Frontal cortex (tissue), 4 donors: ENCODE measurements around the gene PRKAG2. TPM values are rescaled to one million over a fixed set of nuclear protein-coding genes. Genes with fewer than 3 reads are reported as not detected.

ENCODE experiments used
- DNase-seq, 2 donors: peaks; one replicate each; pipeline ENCODE4 v3.0.0; 2012; ENCODE audit warnings: low spot score in 2 of 2
- FAIRE-seq: peaks from 2 replicates; lab custom pipeline; 2012; peaks lifted over from hg19 to GRCh38; lab: Jason Lieb, UNC
- total RNA-seq: library from RNA; depleted of rRNA; stranded (reverse); fragments of >200 nt; gene quantifications from one replicate; pipeline ENCODE4 v1.2.3, GENCODE V29; 2014
- donor health status: control.
- donor health status: control.
- donor health status: control.

The PRKAG2 gene
- total RNA-seq, 1 donor from 2014 or later = 29.8 TPM

DNA sequence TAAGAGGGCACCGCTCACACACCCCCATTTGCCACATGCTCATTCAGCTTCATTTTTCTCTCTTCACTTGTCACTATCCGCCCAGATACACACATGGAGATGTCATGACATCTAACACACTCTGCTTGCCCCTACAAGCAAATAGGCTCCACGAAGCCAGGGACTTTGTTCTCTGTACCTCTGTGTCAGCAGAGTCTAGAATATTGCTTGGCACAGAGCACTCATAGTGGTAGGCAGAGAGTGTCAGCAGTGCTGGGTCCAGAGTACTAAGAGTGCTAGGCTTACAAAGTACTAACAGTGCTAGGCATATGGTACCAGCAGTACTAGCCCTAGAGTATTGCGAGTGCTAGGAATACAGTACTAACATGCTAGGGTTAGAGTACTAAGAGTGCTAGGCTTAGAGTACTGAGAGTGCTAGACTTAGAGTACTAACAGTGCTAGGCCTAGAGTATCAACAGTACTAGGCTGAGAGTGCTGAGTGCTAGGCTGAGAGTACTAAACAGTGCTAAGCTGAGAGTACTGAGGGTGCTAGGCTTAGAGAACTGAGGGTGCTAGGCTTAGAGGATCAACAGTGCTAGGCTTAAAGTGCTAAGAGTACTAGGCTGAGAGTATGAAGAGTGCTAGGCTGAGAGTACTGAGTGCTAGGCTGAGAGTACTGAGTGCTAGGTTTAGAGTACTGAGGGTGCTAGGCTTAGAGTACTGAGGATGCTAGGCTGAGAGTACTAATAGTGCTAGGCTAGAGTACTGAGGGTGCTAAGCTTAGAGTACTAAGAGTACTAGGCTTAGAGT is 166.1 kb downstream of the PRKAG2 start:
- DNase-seq (no peak), FAIRE-seq (no peak)

GRCh38 chr7:151710121-151710640 is 166.7 kb downstream of the PRKAG2 start:
- no peak for FAIRE-seq
- no peak for DNase-seq

DNA sequence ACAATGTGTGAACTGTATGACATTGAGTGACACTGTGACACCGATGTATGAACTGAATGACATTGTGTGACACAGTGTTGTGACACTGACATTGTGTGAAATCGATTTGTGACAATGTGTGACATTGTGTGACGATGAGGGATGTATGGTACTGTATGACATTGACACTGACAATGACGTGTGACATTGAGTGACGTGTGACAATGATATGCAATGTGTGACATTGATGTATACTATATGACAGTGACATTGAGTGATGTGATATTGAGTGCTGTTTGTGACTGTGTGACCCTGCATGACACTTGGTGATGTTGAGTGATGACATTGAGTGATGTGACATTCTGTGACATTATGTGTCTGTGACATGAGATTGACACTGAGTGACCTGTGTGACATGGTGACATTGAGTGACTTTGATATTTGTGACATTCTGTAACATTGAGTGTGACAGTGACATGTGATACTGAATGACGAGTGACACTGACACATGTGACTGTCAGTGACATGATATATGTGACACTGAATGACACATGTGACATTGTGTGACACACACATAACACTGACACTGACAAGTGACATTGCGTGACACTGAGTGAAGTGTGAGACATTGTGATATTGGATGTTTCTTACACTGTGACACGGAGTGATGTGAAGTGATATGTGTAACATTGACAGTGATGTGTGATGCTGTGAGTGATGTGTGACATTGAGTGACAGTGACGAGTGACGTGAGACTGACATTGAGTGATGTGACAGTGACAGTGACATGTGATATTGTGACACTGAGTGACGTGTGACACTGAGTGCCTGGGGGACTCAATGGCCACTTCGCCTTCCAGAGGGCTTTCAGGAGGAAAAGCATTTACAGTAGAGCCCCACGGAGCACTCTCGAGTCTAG is 167.5 kb downstream of the PRKAG2 start:
- FAIRE-seq = no peak
- DNase-seq = no peak

GRCh38 chr7:151708610-151709009 is 168.3 kb downstream of the PRKAG2 start:
- no peak for DNase-seq
- no peak for FAIRE-seq

DNA sequence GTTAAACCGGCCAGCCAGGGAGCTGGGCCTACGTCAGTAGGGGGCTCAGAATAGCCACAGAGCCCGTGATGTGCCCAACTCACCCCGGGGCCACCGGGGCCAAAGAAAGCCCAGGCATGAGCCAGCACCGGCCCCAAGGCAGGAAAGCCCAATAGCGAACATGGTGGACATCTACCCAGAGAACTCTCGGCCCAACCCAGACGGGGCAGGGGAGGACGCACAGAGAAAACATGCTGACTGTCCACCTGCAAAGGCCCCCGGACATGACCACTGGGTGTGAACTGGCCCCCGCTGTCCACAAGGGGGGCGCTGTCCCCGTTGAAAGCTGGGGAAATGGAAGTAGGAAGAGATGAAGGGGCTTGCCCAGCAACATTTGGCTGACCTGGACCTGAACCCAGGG is 169.2 kb downstream of the PRKAG2 start:
- FAIRE-seq (no peak), DNase-seq (no peak)

DNA sequence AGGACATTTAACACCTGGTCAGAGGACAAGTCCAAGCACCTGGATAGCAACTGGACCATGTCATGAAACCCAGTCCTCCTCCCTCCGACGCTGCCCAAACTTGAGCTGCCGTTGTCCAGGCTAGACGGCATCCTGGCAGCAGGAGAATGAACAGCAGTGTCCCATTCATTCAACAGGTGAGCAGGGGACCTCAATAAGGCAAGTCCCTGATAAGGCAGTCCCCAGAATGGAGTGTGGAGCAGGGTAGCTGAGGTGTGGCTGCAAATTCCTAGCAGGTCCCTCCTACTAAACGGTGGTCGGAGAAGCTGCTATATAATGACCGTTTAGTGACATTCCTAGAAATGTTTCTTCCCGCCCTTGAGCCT is 169.8 kb downstream of the PRKAG2 start:
- no peak for DNase-seq
- FAIRE-seq = no peak

- DNase-seq (no peak), FAIRE-seq (no peak)
Measured at GRCh38 chr7:151706277-151707104, 170.4 kb downstream of the PRKAG2 start.

- no peak for FAIRE-seq
- DNase-seq = no peak
Measured at GRCh38 chr7:151705636-151706276, 171.2 kb downstream of the PRKAG2 start.

DNA sequence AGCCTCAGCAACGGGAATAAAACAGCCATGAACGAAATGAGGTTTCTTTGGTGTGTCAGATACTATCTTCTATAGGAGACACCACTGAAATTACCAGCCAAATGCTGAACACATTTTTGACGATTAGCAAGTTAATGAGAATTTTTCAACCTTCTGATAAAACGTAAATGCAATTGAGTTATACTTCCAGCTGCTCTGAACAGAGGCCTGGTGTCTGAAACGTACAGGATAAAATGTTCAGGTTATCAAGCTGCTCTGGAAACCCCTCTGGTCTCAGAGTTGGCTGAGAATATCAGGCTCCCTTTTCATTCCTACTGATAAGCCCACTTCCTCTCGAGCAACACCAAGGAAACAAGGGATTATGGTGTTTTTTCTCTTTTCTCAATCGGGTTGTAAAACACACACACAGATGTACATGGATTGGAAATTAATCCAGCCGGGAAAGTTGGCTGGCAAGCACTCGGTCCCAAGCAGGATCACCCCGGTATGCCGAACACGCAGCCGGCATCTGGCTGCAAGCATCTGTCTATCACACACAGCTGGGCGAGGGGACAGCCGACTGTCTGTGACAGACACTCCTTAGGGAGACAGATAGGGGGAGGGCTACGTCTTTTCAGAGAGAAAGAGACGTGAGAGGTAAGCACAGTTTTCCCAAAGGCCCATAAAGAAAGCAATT is 171.8 kb downstream of the PRKAG2 start:
- no peak for DNase-seq
- no peak for FAIRE-seq

- no peak for DNase-seq
- FAIRE-seq = no peak
Measured at GRCh38 chr7:151704299-151704959, 172.5 kb downstream of the PRKAG2 start.

DNA sequence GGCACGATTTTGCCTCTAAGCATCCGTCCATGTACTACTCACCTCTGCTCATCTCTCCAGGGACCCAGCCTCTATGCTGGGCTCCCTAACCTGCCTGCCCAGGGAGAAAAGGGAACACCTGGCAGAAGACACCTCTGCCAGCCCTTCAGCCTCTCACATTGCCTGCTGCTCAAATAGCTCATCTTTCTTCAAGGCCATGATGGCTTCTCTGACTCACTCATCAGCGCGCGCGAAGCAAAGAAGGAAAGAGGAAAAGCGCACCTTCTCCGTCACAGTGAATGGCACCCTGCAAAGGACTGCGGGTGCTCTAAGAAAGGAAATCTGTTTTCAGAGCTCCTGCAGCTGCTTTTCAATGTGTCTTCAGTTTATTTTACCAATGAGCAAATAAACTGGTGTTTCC is 174.0 kb downstream of the PRKAG2 start:
- FAIRE-seq (no peak), DNase-seq (no peak)

GRCh38 chr7:151700586-151701165 is 176.2 kb downstream of the PRKAG2 start:
- DNase-seq (no peak), FAIRE-seq (no peak)

DNA sequence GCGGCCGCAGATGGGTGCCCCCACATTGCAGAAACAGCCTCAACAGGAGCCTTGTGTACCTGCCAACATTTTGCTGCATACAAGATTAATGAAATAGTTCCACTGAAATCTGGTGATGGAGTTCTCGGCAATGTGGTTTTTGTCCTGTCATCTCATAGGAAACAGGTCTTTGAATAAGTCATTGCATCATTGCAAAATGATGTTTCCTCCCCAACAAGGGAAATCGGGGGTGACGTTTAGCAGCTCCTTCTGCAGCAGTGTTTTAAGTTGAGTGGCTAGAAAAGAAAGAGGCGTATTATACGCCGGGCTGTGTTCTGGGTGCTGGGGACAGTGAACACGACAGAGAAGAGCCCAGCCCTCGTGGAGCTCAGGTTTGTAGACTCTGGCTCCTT is 177.0 kb downstream of the PRKAG2 start:
- DNase-seq (no peak), FAIRE-seq (no peak)

DNA sequence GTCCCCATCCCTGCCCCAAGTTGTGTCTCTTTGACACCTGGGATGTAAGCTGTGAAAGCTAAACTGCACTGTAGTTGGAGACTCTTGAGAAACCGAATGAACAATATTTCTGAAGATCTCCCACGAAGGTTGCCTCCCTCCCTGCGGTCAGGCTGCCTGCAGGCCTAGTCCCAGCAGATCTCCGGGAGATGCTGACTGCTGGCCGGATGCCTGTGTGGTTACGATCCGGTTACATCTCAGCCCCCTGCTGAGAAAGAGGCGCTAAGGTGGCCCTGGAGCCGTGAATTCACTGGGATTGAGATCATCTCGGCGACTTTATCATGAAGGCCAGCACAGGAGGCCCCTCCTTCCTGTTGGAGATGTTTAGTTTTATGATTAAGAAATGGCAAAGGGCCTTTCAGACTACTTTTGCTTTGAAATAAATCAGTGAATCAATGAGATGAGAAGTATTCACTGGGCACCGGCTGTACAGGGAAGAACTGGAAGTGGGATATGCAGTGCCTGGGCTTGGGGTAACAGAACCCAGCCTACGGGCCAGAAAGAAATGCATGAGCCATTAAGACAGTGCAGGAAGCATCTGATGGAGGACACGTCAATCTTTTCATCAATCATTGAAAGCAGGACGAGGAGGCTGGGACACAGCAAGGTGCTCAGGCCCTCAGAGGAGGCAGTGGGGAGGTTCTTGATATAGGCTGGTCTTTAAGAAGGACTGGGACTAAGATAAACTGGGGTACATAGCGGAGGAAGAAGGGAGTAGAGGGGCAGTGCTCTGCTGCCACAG is 177.6 kb downstream of the PRKAG2 start:
- DNase-seq (no peak), FAIRE-seq (no peak)

- FAIRE-seq = no peak
- DNase-seq = no peak
Measured at GRCh38 chr7:151697942-151698341, 179.0 kb downstream of the PRKAG2 start.

DNA sequence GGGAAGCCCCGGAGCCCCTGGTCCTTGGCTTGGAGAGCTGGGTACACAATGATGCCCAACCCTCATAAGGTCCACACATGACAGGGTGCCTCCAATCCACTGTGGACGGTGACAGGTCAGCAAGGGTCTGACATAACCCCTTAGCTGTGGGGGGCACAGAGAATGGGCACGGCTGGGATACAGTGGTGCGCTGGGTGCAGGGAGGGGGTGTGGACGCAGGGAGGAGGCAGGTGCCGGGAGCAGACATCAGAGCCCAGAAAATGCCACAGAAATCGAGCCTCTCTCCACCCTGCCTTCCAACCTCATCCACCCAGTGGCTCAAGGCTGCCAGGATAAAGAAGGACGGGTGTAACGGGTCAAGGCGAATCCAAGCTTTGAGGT is 179.4 kb downstream of the PRKAG2 start:
- no peak for FAIRE-seq
- DNase-seq = no peak

GRCh38 chr7:151696721-151697514 is 180.0 kb downstream of the PRKAG2 start:
- FAIRE-seq (no peak), DNase-seq (no peak)
